OCI-LY1 (cell line): ENCODE results near the gene NOMO2.
"Not testable (repeated sequence)": the region's sequence is repeated elsewhere in the genome, so short reads cannot be mapped to it uniquely, and the experiment has no call there.

Source experiments
- CTCF ChIP-seq: fragments of 200-600 bp; sonication (generic), shearing (Covaris generic); IDR thresholded peaks from 2 replicates; pipeline ENCODE4 v1.5.1; 2017; ENCODE audit warnings: mild to moderate bottlenecking, antibody characterized with exemption, low read length, moderate library complexity, mixed read lengths
- EZH2 ChIP-seq: fragments of 200-600 bp; sonication (generic), shearing (Covaris generic); IDR thresholded peaks from 2 replicates; pipeline ENCODE4 v1.8.0; 2017; ENCODE audit warnings: borderline replicate concordance, mixed run types, mild to moderate bottlenecking, antibody characterized with exemption, low read length, moderate library complexity, mixed read lengths

GRCh38 chr16:18594880-18595279, 33.0 kb upstream of the NOMO2 start:
- not testable (repeated sequence) for TF ChIP-seq CTCF, EZH2
